ENCODE data around the gene METTL26.

DNA sequence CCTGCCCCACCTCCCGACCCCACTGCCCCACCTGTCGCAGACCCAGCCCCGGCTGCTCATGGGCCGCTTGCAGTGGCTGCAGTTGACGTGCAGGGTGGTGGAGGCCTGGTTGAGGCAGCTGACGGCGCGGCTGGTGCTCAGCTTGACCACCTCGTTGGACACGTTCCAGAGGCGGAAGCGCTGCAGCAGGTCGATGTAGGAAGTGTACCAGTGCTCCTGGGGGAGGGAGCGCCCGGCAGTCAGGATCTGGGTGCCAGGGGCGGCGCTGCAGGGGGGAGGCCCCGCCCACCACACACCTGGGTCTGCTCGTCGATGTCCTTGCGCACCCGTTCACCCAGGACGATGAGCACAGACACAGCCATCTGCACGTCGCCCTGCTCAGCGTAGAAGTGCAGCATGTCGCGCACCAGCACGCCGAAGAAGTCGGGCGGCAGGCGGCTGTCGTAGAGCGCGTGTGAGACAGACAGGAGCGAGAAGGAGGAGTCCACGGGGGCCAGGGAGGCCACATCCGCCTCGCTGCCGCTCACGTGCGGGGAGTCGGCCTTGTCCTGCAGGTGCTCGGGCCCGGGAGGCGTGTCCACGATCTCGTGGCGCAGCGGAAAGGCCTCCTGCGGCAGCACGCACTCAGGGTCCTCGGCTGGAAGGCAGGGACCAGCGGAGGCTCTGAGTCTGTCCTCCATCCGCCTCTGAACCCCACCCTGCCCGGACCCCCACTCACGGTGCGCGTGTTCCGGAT, 49.0 kb upstream of the METTL26 start:
- TF ChIP-seq, protein P1, sequence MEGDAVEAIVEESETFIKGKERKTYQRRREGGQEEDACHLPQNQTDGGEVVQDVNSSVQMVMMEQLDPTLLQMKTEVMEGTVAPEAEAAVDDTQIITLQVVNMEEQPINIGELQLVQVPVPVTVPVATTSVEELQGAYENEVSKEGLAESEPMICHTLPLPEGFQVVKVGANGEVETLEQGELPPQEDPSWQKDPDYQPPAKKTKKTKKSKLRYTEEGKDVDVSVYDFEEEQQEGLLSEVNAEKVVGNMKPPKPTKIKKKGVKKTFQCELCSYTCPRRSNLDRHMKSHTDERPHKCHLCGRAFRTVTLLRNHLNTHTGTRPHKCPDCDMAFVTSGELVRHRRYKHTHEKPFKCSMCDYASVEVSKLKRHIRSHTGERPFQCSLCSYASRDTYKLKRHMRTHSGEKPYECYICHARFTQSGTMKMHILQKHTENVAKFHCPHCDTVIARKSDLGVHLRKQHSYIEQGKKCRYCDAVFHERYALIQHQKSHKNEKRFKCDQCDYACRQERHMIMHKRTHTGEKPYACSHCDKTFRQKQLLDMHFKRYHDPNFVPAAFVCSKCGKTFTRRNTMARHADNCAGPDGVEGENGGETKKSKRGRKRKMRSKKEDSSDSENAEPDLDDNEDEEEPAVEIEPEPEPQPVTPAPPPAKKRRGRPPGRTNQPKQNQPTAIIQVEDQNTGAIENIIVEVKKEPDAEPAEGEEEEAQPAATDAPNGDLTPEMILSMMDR (IDR thresholded peaks at IDR 0.05; ENCODE audit: low read depth, low read length, missing input control): no peak
- TF ChIP-seq JUND (IDR thresholded peaks at IDR 0.05) (no peak), MAX (IDR thresholded peaks at IDR 0.05) (no peak), RAD21 (IDR thresholded peaks at IDR 0.05) (no peak), TAF1 (conservative IDR thresholded peaks at IDR 0.05) (no peak), RXRA (IDR thresholded peaks at IDR 0.05) (no peak), NR2F2 (IDR thresholded peaks at IDR 0.05) (no peak), SP1 (IDR thresholded peaks at IDR 0.05) (no peak)
- TF ChIP-seq, protein P2, sequence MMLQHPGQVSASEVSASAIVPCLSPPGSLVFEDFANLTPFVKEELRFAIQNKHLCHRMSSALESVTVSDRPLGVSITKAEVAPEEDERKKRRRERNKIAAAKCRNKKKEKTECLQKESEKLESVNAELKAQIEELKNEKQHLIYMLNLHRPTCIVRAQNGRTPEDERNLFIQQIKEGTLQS (IDR thresholded peaks at IDR 0.05): no peak
- TF ChIP-seq, protein P3, sequence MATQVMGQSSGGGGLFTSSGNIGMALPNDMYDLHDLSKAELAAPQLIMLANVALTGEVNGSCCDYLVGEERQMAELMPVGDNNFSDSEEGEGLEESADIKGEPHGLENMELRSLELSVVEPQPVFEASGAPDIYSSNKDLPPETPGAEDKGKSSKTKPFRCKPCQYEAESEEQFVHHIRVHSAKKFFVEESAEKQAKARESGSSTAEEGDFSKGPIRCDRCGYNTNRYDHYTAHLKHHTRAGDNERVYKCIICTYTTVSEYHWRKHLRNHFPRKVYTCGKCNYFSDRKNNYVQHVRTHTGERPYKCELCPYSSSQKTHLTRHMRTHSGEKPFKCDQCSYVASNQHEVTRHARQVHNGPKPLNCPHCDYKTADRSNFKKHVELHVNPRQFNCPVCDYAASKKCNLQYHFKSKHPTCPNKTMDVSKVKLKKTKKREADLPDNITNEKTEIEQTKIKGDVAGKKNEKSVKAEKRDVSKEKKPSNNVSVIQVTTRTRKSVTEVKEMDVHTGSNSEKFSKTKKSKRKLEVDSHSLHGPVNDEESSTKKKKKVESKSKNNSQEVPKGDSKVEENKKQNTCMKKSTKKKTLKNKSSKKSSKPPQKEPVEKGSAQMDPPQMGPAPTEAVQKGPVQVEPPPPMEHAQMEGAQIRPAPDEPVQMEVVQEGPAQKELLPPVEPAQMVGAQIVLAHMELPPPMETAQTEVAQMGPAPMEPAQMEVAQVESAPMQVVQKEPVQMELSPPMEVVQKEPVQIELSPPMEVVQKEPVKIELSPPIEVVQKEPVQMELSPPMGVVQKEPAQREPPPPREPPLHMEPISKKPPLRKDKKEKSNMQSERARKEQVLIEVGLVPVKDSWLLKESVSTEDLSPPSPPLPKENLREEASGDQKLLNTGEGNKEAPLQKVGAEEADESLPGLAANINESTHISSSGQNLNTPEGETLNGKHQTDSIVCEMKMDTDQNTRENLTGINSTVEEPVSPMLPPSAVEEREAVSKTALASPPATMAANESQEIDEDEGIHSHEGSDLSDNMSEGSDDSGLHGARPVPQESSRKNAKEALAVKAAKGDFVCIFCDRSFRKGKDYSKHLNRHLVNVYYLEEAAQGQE (IDR thresholded peaks at IDR 0.05): no peak
